Measurements from ENCODE around the gene CSNK2B. TPM values are rescaled to one million over a fixed set of nuclear protein-coding genes. Genes with fewer than 3 reads are reported as not detected.

The CSNK2B gene
- total RNA-seq, 1 experiment from 2014 or later: 173 TPM

GRCh38 chr6:31660381-31661261 is 5.3 kb upstream of the CSNK2B start, which contains the start of gene C6orf47:
Gene C6orf47 (minus strand): TSS chr6:31660778. CDS start chr6:31659947, 831 bp downstream.
- H3K9me2 ChIP-seq (ENCODE audit: insufficient read depth): no peaks in the 10 kb centered on the region
- H3K9me3 ChIP-seq (ENCODE audit: insufficient read depth, low read depth): no peaks in the 10 kb centered on the region
- intact Hi-C loops (cut with micrococcal nuclease; ENCODE audit: unreplicated experiment): loop anchor here (1.0 to 10.0 kb wide), 2 partner anchors 8 to 514 kb away; partner anchors contain the start of genes AGPAT1, BAG6 and RNF5
- H3K27ac ChIP-seq: peak within 1 kb of the TSS; percentile 71
- H3K36me3 ChIP-seq (ENCODE audit: low read depth): 0 out of 2 replicates have a peak, but pooled peaks cover 10% of the 10 kb centered on the region
- BruUV-seq (replicated peaks): TSS peak; percentile 43
- H3K79me2 ChIP-seq (ENCODE audit: low read depth): peaks cover 55% of the 10 kb centered on the region
- DNase-seq: peak; percentile 66 to 82
- peak within 1 kb of the TSS; percentile 79 for H3K4me3 ChIP-seq
- H2AFZ ChIP-seq: peak within 1 kb of the TSS; percentile 81
- H3K4me2 ChIP-seq: peak within 1 kb of the TSS; percentile 88
- POLR2A ChIA-PET (ENCODE audit: unreplicated experiment): interaction anchor here (0.5 to 0.9 kb wide), 6 partner anchors 8 to 416 kb away, joined by 4 to 26 read pairs (median 4); partner anchors contain the start of genes BAG6 and NFKBIL1
- 0 out of 2 replicates have a peak, but pooled peaks cover 7% of the 10 kb centered on the region for H4K20me1 ChIP-seq (ENCODE audit: insufficient read depth)
- H3K4me1 ChIP-seq (replicated peaks; ENCODE audit: insufficient read depth): peaks cover 26% of the 10 kb centered on the region
- CTCF ChIA-PET: interaction anchor here (0.6 to 1.0 kb wide), 2 partner anchors 73 to 109 kb away, joined by 3 to 13 read pairs; no protein-coding TSS in a partner anchor
- H3F3A ChIP-seq (ENCODE audit: insufficient read depth, low read depth): peaks cover 23% of the 10 kb centered on the region
- no peaks in the 10 kb centered on the region for H3K27me3 ChIP-seq (ENCODE audit: insufficient read depth, low read depth)
- TF ChIP-seq, protein P1, sequence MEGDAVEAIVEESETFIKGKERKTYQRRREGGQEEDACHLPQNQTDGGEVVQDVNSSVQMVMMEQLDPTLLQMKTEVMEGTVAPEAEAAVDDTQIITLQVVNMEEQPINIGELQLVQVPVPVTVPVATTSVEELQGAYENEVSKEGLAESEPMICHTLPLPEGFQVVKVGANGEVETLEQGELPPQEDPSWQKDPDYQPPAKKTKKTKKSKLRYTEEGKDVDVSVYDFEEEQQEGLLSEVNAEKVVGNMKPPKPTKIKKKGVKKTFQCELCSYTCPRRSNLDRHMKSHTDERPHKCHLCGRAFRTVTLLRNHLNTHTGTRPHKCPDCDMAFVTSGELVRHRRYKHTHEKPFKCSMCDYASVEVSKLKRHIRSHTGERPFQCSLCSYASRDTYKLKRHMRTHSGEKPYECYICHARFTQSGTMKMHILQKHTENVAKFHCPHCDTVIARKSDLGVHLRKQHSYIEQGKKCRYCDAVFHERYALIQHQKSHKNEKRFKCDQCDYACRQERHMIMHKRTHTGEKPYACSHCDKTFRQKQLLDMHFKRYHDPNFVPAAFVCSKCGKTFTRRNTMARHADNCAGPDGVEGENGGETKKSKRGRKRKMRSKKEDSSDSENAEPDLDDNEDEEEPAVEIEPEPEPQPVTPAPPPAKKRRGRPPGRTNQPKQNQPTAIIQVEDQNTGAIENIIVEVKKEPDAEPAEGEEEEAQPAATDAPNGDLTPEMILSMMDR (conservative IDR thresholded peaks at IDR 0.05): no peak
- no peak for TF ChIP-seq EZH2 (IDR thresholded peaks at IDR 0.05; ENCODE audit: low read depth)

- BruUV-seq (replicated peaks): no TSS peak
- POLR2A ChIA-PET (ENCODE audit: unreplicated experiment): interaction anchor here (0.7 to 0.9 kb wide), 2 partner anchors 10 to 415 kb away, joined by 4 to 5 read pairs; no protein-coding TSS in a partner anchor
These were observed 4.4 kb upstream of the CSNK2B start for GRCh38 chr6:31661262-31662123.

More at GRCh38 chr6:31661262-31662123, 4.4 kb upstream of the CSNK2B start:
- H3K36me3 ChIP-seq (ENCODE audit: low read depth): 0 out of 2 replicates have a peak, but pooled peaks cover 10% of the 10 kb centered on the region
- peaks cover 26% of the 10 kb centered on the region for H3K4me1 ChIP-seq (replicated peaks; ENCODE audit: insufficient read depth)
- TF ChIP-seq EZH2 (IDR thresholded peaks at IDR 0.05; ENCODE audit: low read depth): no peak
- TF ChIP-seq, protein P1 (conservative IDR thresholded peaks at IDR 0.05): no peak
- peak overlapping the region; percentile 81; the same call in 1 of the 2 replicates for H2AFZ ChIP-seq
- H3K27ac ChIP-seq: peak overlapping the region; percentile 71; the same call in 1 of the 2 replicates
- H3K4me2 ChIP-seq: peak overlapping the region; percentile 88
- no peak for DNase-seq
- peak overlapping the region; percentile 79; the same call in 1 of the 2 replicates for H3K4me3 ChIP-seq
- H3K27me3 ChIP-seq (ENCODE audit: insufficient read depth, low read depth): no peaks in the 10 kb centered on the region
- H3F3A ChIP-seq (ENCODE audit: insufficient read depth, low read depth): peaks cover 23% of the 10 kb centered on the region
- 0 out of 2 replicates have a peak, but pooled peaks cover 7% of the 10 kb centered on the region for H4K20me1 ChIP-seq (ENCODE audit: insufficient read depth)
- H3K9me2 ChIP-seq (ENCODE audit: insufficient read depth): no peaks in the 10 kb centered on the region
- intact Hi-C loops (cut with micrococcal nuclease; ENCODE audit: unreplicated experiment): loop anchor here (10.0 kb wide), 1 partner anchor 513 kb away; the partner anchor contains the start of genes AGPAT1 and RNF5
- peaks cover 61% of the 10 kb centered on the region for H3K79me2 ChIP-seq (ENCODE audit: low read depth)
- CTCF ChIA-PET: no interaction called here
- no peaks in the 10 kb centered on the region for H3K9me3 ChIP-seq (ENCODE audit: insufficient read depth, low read depth)
